IgD-negative memory B cell (primary cell): ENCODE measurements around the gene GRAP2. TPM values are rescaled to one million over a fixed set of nuclear protein-coding genes. Genes with fewer than 3 reads are reported as not detected.
A peak's percentile ranks its signal among the peaks of the same experiment; 100 is the strongest.

Experiments
- H3K27ac Mint-ChIP-seq, 3 donors: one replicate each; pipeline ENCODE4 v1.8.0; 2020 to 2022; ENCODE audit warnings: mild to moderate bottlenecking in 3 of 3, mixed read lengths in 3 of 3, moderate library complexity in 1 of 3
- H3K27me3 Mint-ChIP-seq: one replicate; pipeline ENCODE4 v1.8.0; 2021; ENCODE audit warnings: mixed read lengths
- H3K36me3 Mint-ChIP-seq: one replicate; pipeline ENCODE4 v1.8.0; 2020; ENCODE audit warnings: mild to moderate bottlenecking, mixed read lengths
- H3K4me1 Mint-ChIP-seq, 3 donors: one replicate each; pipeline ENCODE4 v1.8.0; 2020 to 2022; ENCODE audit warnings: mixed read lengths in 3 of 3, mild to moderate bottlenecking in 1 of 3
- H3K4me3 Mint-ChIP-seq, 4 donors: one replicate each; pipeline ENCODE4 v1.8.0; 2020 to 2022; ENCODE audit warnings: mild to moderate bottlenecking in 4 of 4, mixed read lengths in 4 of 4, moderate library complexity in 3 of 4
- H3K9me3 Mint-ChIP-seq, 3 donors: one replicate each; pipeline ENCODE4 v1.8.0; 2020 to 2021; ENCODE audit warnings: mixed read lengths in 3 of 3, mild to moderate bottlenecking in 1 of 3
- polyA plus RNA-seq: library from polyadenylated mRNA; unstranded; fragments of 300-500 nt; fragmentation: Illumina TruSeq; gene quantifications from one replicate; pipeline ENCODE4 v1.2.3, GENCODE V29; 2021

GRAP2 gene
- polyA plus RNA-seq, 1 donor from 2014 or later: 11.8 TPM

- Mint-ChIP-seq H3K4me3 (no peak overlapping the region), H3K4me1 (no peaks in the 10 kb centered on the region), H3K36me3 (peaks cover 5% of the 10 kb centered on the region), H3K27me3 (peaks cover 9% of the 10 kb centered on the region), H3K9me3 (no peaks in the 10 kb centered on the region), H3K27ac (no peak overlapping the region)
Observed at GRCh38 chr22:39970742-39971141, 69.9 kb downstream of the GRAP2 start.

GRCh38 chr22:39972641-39973040 is 71.8 kb downstream of the GRAP2 start:
- Mint-ChIP-seq H3K4me3 (no peak overlapping the region), H3K9me3 (no peaks in the 10 kb centered on the region), H3K4me1 (no peaks in the 10 kb centered on the region), H3K27me3 (peaks cover 10% of the 10 kb centered on the region), H3K36me3 (peaks cover 6% of the 10 kb centered on the region), H3K27ac (peak overlapping the region in 1 of 3 donors; percentile 26)

- H3K4me3 Mint-ChIP-seq: no peak overlapping the region
- H3K27me3 Mint-ChIP-seq: peaks cover 15% of the 10 kb centered on the region
- no peaks in the 10 kb centered on the region for H3K4me1 Mint-ChIP-seq
- peaks cover 6% of the 10 kb centered on the region for H3K36me3 Mint-ChIP-seq
- H3K9me3 Mint-ChIP-seq: no peaks in the 10 kb centered on the region
- H3K27ac Mint-ChIP-seq: no peak overlapping the region
Observed at GRCh38 chr22:39973656-39974055, 72.8 kb downstream of the GRAP2 start.

- Mint-ChIP-seq H3K9me3 (no peaks in the 10 kb centered on the region), H3K27ac (no peak overlapping the region), H3K27me3 (peaks cover 16% of the 10 kb centered on the region), H3K4me1 (no peaks in the 10 kb centered on the region), H3K4me3 (no peak overlapping the region), H3K36me3 (peaks cover 6% of the 10 kb centered on the region)
Observed at GRCh38 chr22:39974065-39974464, 73.2 kb downstream of the GRAP2 start.

GRCh38 chr22:39979048-39979447 is 78.2 kb downstream of the GRAP2 start:
- H3K36me3 Mint-ChIP-seq: peaks cover 1% of the 10 kb centered on the region
- peaks cover 26% of the 10 kb centered on the region for H3K27me3 Mint-ChIP-seq
- H3K9me3 Mint-ChIP-seq: no peaks in the 10 kb centered on the region
- H3K4me3 Mint-ChIP-seq: no peak overlapping the region
- H3K4me1 Mint-ChIP-seq: no peaks in the 10 kb centered on the region
- no peak overlapping the region for H3K27ac Mint-ChIP-seq

GRCh38 chr22:39979458-39979857 is 78.6 kb downstream of the GRAP2 start:
- H3K27ac Mint-ChIP-seq: no peak overlapping the region
- H3K4me3 Mint-ChIP-seq: no peak overlapping the region

GRCh38 chr22:39980596-39980995 is 79.7 kb downstream of the GRAP2 start:
- Mint-ChIP-seq H3K4me3 (no peak overlapping the region), H3K36me3 (peaks cover 4% of the 10 kb centered on the region), H3K27me3 (peaks cover 26% of the 10 kb centered on the region), H3K4me1 (no peaks in the 10 kb centered on the region), H3K9me3 (no peaks in the 10 kb centered on the region), H3K27ac (no peak overlapping the region)

More at GRCh38 chr22:39979458-39979857, 78.6 kb downstream of the GRAP2 start:
- no peaks in the 10 kb centered on the region for H3K4me1 Mint-ChIP-seq
- H3K36me3 Mint-ChIP-seq: peaks cover 1% of the 10 kb centered on the region
- H3K27me3 Mint-ChIP-seq: peaks cover 28% of the 10 kb centered on the region
- H3K9me3 Mint-ChIP-seq: no peaks in the 10 kb centered on the region

GRCh38 chr22:39983346-39983745 is 82.5 kb downstream of the GRAP2 start:
- H3K27me3 Mint-ChIP-seq: peaks cover 18% of the 10 kb centered on the region
- peaks cover 2% of the 10 kb centered on the region for H3K36me3 Mint-ChIP-seq
- no peaks in the 10 kb centered on the region for H3K9me3 Mint-ChIP-seq
- no peaks in the 10 kb centered on the region for H3K4me1 Mint-ChIP-seq
- peak overlapping the region in 1 of 3 donors; percentile 47 for H3K27ac Mint-ChIP-seq
- H3K4me3 Mint-ChIP-seq: no peak overlapping the region

- no peaks in the 10 kb centered on the region for H3K4me1 Mint-ChIP-seq
- peaks cover 19% of the 10 kb centered on the region for H3K27me3 Mint-ChIP-seq
- peaks cover 2% of the 10 kb centered on the region for H3K36me3 Mint-ChIP-seq
- no peaks in the 10 kb centered on the region for H3K9me3 Mint-ChIP-seq
- H3K4me3 Mint-ChIP-seq: no peak overlapping the region
- H3K27ac Mint-ChIP-seq: no peak overlapping the region
Observed at GRCh38 chr22:39984006-39984405, 83.1 kb downstream of the GRAP2 start.

GRCh38 chr22:39984746-39985145 is 83.9 kb downstream of the GRAP2 start:
- no peaks in the 10 kb centered on the region for H3K9me3 Mint-ChIP-seq
- H3K4me1 Mint-ChIP-seq: no peaks in the 10 kb centered on the region
- H3K27me3 Mint-ChIP-seq: peaks cover 12% of the 10 kb centered on the region
- H3K27ac Mint-ChIP-seq: no peak overlapping the region
- H3K4me3 Mint-ChIP-seq: no peak overlapping the region
- H3K36me3 Mint-ChIP-seq: peaks cover 2% of the 10 kb centered on the region

- Mint-ChIP-seq H3K9me3 (no peaks in the 10 kb centered on the region), H3K27ac (no peak overlapping the region), H3K4me3 (no peak overlapping the region), H3K27me3 (peaks cover 7% of the 10 kb centered on the region), H3K4me1 (no peaks in the 10 kb centered on the region), H3K36me3 (peaks cover 2% of the 10 kb centered on the region)
Observed at GRCh38 chr22:39985383-39986035, 84.6 kb downstream of the GRAP2 start.

- no peak overlapping the region for H3K27ac Mint-ChIP-seq
- peaks cover 16% of the 10 kb centered on the region for H3K27me3 Mint-ChIP-seq
- no peak overlapping the region for H3K4me3 Mint-ChIP-seq
- H3K36me3 Mint-ChIP-seq: peaks cover 2% of the 10 kb centered on the region
- no peaks in the 10 kb centered on the region for H3K9me3 Mint-ChIP-seq
- no peaks in the 10 kb centered on the region for H3K4me1 Mint-ChIP-seq
Observed at GRCh38 chr22:39988386-39989114, 87.7 kb downstream of the GRAP2 start.

- peaks cover 2% of the 10 kb centered on the region for H3K36me3 Mint-ChIP-seq
- peaks cover 0 to 4% (median 2%) of the 10 kb centered on the region in 3 donors for H3K4me1 Mint-ChIP-seq
- H3K9me3 Mint-ChIP-seq: no peaks in the 10 kb centered on the region
- H3K27ac Mint-ChIP-seq: no peak overlapping the region
- H3K27me3 Mint-ChIP-seq: peaks cover 21% of the 10 kb centered on the region
- H3K4me3 Mint-ChIP-seq: no peak overlapping the region
Observed at GRCh38 chr22:39989633-39990032, 88.7 kb downstream of the GRAP2 start.

- no peaks in the 10 kb centered on the region for H3K36me3 Mint-ChIP-seq
- peaks cover 0 to 4% (median 2%) of the 10 kb centered on the region in 3 donors for H3K4me1 Mint-ChIP-seq
- no peak overlapping the region for H3K4me3 Mint-ChIP-seq
- H3K27me3 Mint-ChIP-seq: peaks cover 22% of the 10 kb centered on the region
- H3K9me3 Mint-ChIP-seq: no peaks in the 10 kb centered on the region
- H3K27ac Mint-ChIP-seq: no peak overlapping the region
Observed at GRCh38 chr22:39990686-39991085, 89.8 kb downstream of the GRAP2 start.

GRCh38 chr22:39991159-39991860 is 90.4 kb downstream of the GRAP2 start:
- H3K4me1 Mint-ChIP-seq: peaks cover 1 to 4% (median 2%) of the 10 kb centered on the region in 3 donors
- H3K36me3 Mint-ChIP-seq: no peaks in the 10 kb centered on the region
- H3K27me3 Mint-ChIP-seq: peaks cover 29% of the 10 kb centered on the region
- H3K4me3 Mint-ChIP-seq: no peak overlapping the region
- H3K27ac Mint-ChIP-seq: no peak overlapping the region
- H3K9me3 Mint-ChIP-seq: no peaks in the 10 kb centered on the region
